H1 (cell line): ENCODE results near the gene SMC6. TPM values are rescaled to one million over a fixed set of nuclear protein-coding genes. Genes with fewer than 3 reads are reported as not detected.

Source experiments
- CTCF ChIA-PET: fragments of 300-600 bp; sonication (Branson Sonifier 250); formaldehyde crosslinking; loops from one replicate; lab custom pipeline; 2021; ENCODE audit not compliant: partially characterized antibody; lab: Charles Lee
- POLR2A ChIA-PET: fragments of 300-600 bp; sonication (Branson Sonifier 250); formaldehyde crosslinking; loops from one replicate; lab custom pipeline; 2021; ENCODE audit warnings: inconsistent platforms; ENCODE audit not compliant: partially characterized antibody; lab: Charles Lee
- DNase-seq, 2 experiments: peaks; one replicate each; pipeline versions ENCODE4 v3.0.0 to v3.0.0-alpha.2; 2010 to 2022; ENCODE audit warnings: low spot score in 2 of 2, low read depth in 1 of 2, mixed read lengths in 1 of 2
- FAIRE-seq: peaks from 2 replicates; lab custom pipeline; 2011; peaks lifted over from hg19 to GRCh38; lab: Jason Lieb, UNC
- H2AFZ ChIP-seq: 2 replicates; pipeline ENCODE4 v1.8.1; 2012; ENCODE audit warnings: low read length, inconsistent platforms
- H2AK5ac ChIP-seq: 2 replicates; pipeline ENCODE4 v1.6.1; 2013; ENCODE audit warnings: low read depth, low read length
- H2BK120ac ChIP-seq: replicated peaks from 2 replicates; pipeline ENCODE3; 2013; ENCODE audit warnings: low read depth, low read length, inconsistent platforms
- H2BK12ac ChIP-seq: 2 replicates; pipeline ENCODE4 v1.6.1; 2013; ENCODE audit warnings: low read depth, low read length
- H2BK15ac ChIP-seq: 2 replicates; pipeline ENCODE4 v1.6.1; 2013; ENCODE audit warnings: low read length
- H2BK20ac ChIP-seq: 2 replicates; pipeline ENCODE4 v1.6.1; 2013; ENCODE audit warnings: low read length
- H2BK5ac ChIP-seq: 2 replicates; pipeline ENCODE4 v1.6.1; 2013; ENCODE audit warnings: low read depth, low read length
- H3K14ac ChIP-seq: 2 replicates; pipeline ENCODE4 v1.6.1; 2013; ENCODE audit warnings: inconsistent platforms; ENCODE audit not compliant: insufficient read length
- H3K18ac ChIP-seq: 2 replicates; pipeline ENCODE4 v1.6.1; 2013; ENCODE audit warnings: low read length; ENCODE audit errors: extremely low read depth
- H3K23ac ChIP-seq: 2 replicates; pipeline ENCODE4 v1.6.1; 2013; ENCODE audit warnings: inconsistent platforms; ENCODE audit not compliant: insufficient read length
- H3K23me2 ChIP-seq: 2 replicates; pipeline ENCODE4 v1.6.1; 2013; ENCODE audit warnings: low read depth, low read length
- H3K27ac ChIP-seq: 2 replicates; pipeline ENCODE4 v1.6.1; 2011; ENCODE audit warnings: low read depth, low read length, inconsistent platforms
- H3K27me3 ChIP-seq, 4 experiments: replicated peaks in 1 of 4; 1 replicate in 1 of 4; 2 replicates in 3 of 4; pipeline versions ENCODE4 v1.6.1 to v1.8.1; 2011 to 2013; ENCODE audit warnings: low read length in 3 of 4, mild to moderate bottlenecking in 3 of 4, inconsistent platforms in 2 of 4, mixed read lengths in 2 of 4, moderate library complexity in 1 of 4; ENCODE audit not compliant: control insufficient read depth in 3 of 4, insufficient read depth in 3 of 4; ENCODE audit errors: extremely low read depth in 1 of 4
- H3K36me3 ChIP-seq, 4 experiments: 2 replicates each; pipeline versions ENCODE4 v1.6.1 to v1.8.1; 2011 to 2013; ENCODE audit warnings: mild to moderate bottlenecking in 4 of 4, low read length in 3 of 4, moderate library complexity in 2 of 4, control low read depth in 1 of 4, inconsistent platforms in 1 of 4; ENCODE audit not compliant: insufficient read depth in 4 of 4, control insufficient read depth in 2 of 4
- H3K4ac ChIP-seq: replicated peaks from 2 replicates; pipeline ENCODE3; 2013; ENCODE audit warnings: low read length, low read depth, mixed read lengths, inconsistent platforms; ENCODE audit not compliant: insufficient read length
- H3K4me1 ChIP-seq, 4 experiments: replicated peaks in 1 of 4; 1 replicate in 1 of 4; 2 replicates in 3 of 4; pipeline versions ENCODE4 v1.6.1 to v1.8.1; 2011 to 2013; ENCODE audit warnings: low read length in 3 of 4, inconsistent platforms in 2 of 4, mixed read lengths in 1 of 4; ENCODE audit not compliant: insufficient read depth in 4 of 4, control insufficient read depth in 3 of 4
- H3K4me2 ChIP-seq, 2 experiments: 2 replicates each; pipeline versions ENCODE4 v1.6.1 to v1.8.1; 2011 to 2013; ENCODE audit warnings: low read depth in 2 of 2, low read length in 2 of 2, control low read depth in 1 of 2, inconsistent platforms in 1 of 2, mild to moderate bottlenecking in 1 of 2; ENCODE audit not compliant: insufficient read depth in 1 of 2
- H3K4me3 ChIP-seq, 4 experiments: fragments of 200-600, 300-600 bp in 1 of 4; sonication (generic), shearing (Covaris generic), sonication (Bioruptor Twin) in 1 of 4; 2 replicates each; pipeline versions ENCODE4 v1.5.1 to v1.8.1; 2011 to 2016; ENCODE audit warnings: low read length in 4 of 4, low read depth in 3 of 4, control low read depth in 2 of 4, inconsistent platforms in 2 of 4, mild to moderate bottlenecking in 2 of 4, mixed read lengths in 1 of 4, moderate library complexity in 1 of 4; ENCODE audit not compliant: insufficient read depth in 2 of 4; ENCODE audit errors: extremely low read depth in 1 of 4
- H3K56ac ChIP-seq: replicated peaks from 2 replicates; pipeline ENCODE3; 2013; ENCODE audit warnings: low read depth, mild to moderate bottlenecking, mixed read lengths, low read length, inconsistent platforms; ENCODE audit not compliant: insufficient read length
- H3K79me1 ChIP-seq: 2 replicates; pipeline ENCODE4 v1.6.1; 2013; ENCODE audit warnings: low read depth, low read length, control low read depth
- H3K79me2 ChIP-seq, 2 experiments: 2 replicates each; pipeline versions ENCODE4 v1.6.1 to v1.8.1; 2012 to 2013; ENCODE audit warnings: low read length in 2 of 2, mild to moderate bottlenecking in 2 of 2, inconsistent platforms in 1 of 2; ENCODE audit not compliant: insufficient read depth in 2 of 2, control insufficient read depth in 1 of 2
- H3K9ac ChIP-seq, 4 experiments: replicated peaks in 1 of 4; 1 replicate in 1 of 4; 2 replicates in 3 of 4; pipeline versions ENCODE4 v1.6.1 to v1.8.1; 2011 to 2013; ENCODE audit warnings: low read depth in 3 of 4, low read length in 3 of 4, control low read depth in 2 of 4, mild to moderate bottlenecking in 2 of 4, moderate library complexity in 2 of 4, inconsistent platforms in 1 of 4; ENCODE audit errors: extremely low read depth in 1 of 4
- H3K9me3 ChIP-seq, 2 experiments: 2 replicates each; pipeline versions ENCODE4 v1.6.1 to v1.8.1; 2012 to 2013; ENCODE audit warnings: mild to moderate bottlenecking in 2 of 2, moderate library complexity in 2 of 2, control low read depth in 1 of 2, inconsistent platforms in 1 of 2, low read depth in 1 of 2, low read length in 1 of 2, mixed read lengths in 1 of 2; ENCODE audit not compliant: insufficient read depth in 2 of 2
- H4K20me1 ChIP-seq, 2 experiments: replicated peaks in 1 of 2; 2 replicates each; pipeline versions ENCODE3 to v1.8.1; 2011 to 2013; ENCODE audit warnings: inconsistent platforms in 2 of 2, low read length in 2 of 2, mild to moderate bottlenecking in 1 of 2; ENCODE audit not compliant: insufficient read depth in 2 of 2, control insufficient read depth in 1 of 2
- H4K5ac ChIP-seq: 2 replicates; pipeline ENCODE4 v1.6.1; 2013; ENCODE audit warnings: low read length, low read depth, mixed read lengths, inconsistent platforms; ENCODE audit not compliant: insufficient read length
- H4K8ac ChIP-seq: 2 replicates; pipeline ENCODE4 v1.8.0; 2013; ENCODE audit warnings: mild to moderate bottlenecking, moderate library complexity, low read length, inconsistent platforms; ENCODE audit not compliant: insufficient read depth; ENCODE audit errors: extremely low read depth
- H4K91ac ChIP-seq: replicated peaks from 2 replicates; pipeline ENCODE3; 2013; ENCODE audit warnings: low read length, mixed read lengths, inconsistent platforms; ENCODE audit not compliant: insufficient read length
- ATF3 ChIP-seq: IDR thresholded peaks from 2 replicates; pipeline ENCODE4 v1.6.1; 2011; ENCODE audit warnings: low read depth, mild to moderate bottlenecking, low read length; ENCODE audit not compliant: insufficient read depth
- FOSL1 ChIP-seq: IDR thresholded peaks from 2 replicates; pipeline ENCODE4 v1.6.1; 2011; ENCODE audit warnings: mild to moderate bottlenecking, low read depth, low read length, moderate library complexity; ENCODE audit not compliant: insufficient read depth
- HDAC6 ChIP-seq: IDR thresholded peaks from one replicate; pipeline ENCODE4 v1.7.1; 2012; ENCODE audit warnings: low read depth, mild to moderate bottlenecking, inconsistent platforms, low read length, moderate library complexity
- MAFK ChIP-seq: IDR thresholded peaks from 2 replicates; pipeline ENCODE4 v1.6.1; 2012; ENCODE audit warnings: low read depth, mild to moderate bottlenecking, improper control_type of control experiment, low read length
- POLR2AphosphoS5 ChIP-seq: IDR thresholded peaks from 2 replicates; pipeline ENCODE4 v1.6.1; 2011; ENCODE audit warnings: low read depth, low read length
- RNF2 ChIP-seq: fragments of 200-900, 300-1000 bp; sonication (generic); IDR thresholded peaks from 2 replicates; pipeline ENCODE4 v1.7.1; 2016; ENCODE audit warnings: borderline replicate concordance, low read depth, mild to moderate bottlenecking, antibody characterized with exemption, low read length; ENCODE audit not compliant: poor library complexity, severe bottlenecking; ENCODE audit errors: missing control alignments
- SIX5 ChIP-seq: IDR thresholded peaks from 2 replicates; pipeline ENCODE4 v1.6.1; 2011; ENCODE audit warnings: mild to moderate bottlenecking, low read depth, low read length
- SP4 ChIP-seq: IDR thresholded peaks from 2 replicates; pipeline ENCODE4 v1.6.1; 2012; ENCODE audit warnings: low read length, inconsistent platforms
- SRF ChIP-seq: IDR thresholded peaks from 2 replicates; pipeline ENCODE4 v1.6.1; 2011; ENCODE audit warnings: mild to moderate bottlenecking, low read depth, low read length, moderate library complexity
- SUZ12 ChIP-seq: fragments of 200-600 bp; sonication (generic); IDR thresholded peaks from 2 replicates; pipeline ENCODE4 v1.6.1; 2012; ENCODE audit warnings: mild to moderate bottlenecking, inconsistent platforms, low read length, moderate library complexity, mixed read lengths
- TCF12 ChIP-seq: IDR thresholded peaks from 2 replicates; pipeline ENCODE4 v1.6.1; 2011; ENCODE audit warnings: low read depth, mild to moderate bottlenecking, low read length
- WGBS, 2 experiments: shearing (Covaris generic) in 1 of 2; methylation state at CpG; one replicate each; pipeline versions ENCODE4 v1.1.6 to v1.1.7; 2013 to 2015; ENCODE audit warnings: low lambda C conversion rate in 2 of 2, mixed read lengths in 2 of 2, inconsistent platforms in 1 of 2, low coverage in 1 of 2, missing lambda C conversion rate in 1 of 2; ENCODE audit not compliant: insufficient replicate concordance in 2 of 2, insufficient coverage in 1 of 2, insufficient read length in 1 of 2; ENCODE audit errors: extremely low coverage in 1 of 2, missing lambda C conversion rate in 1 of 2; 5-methylcytosine and 5-hydroxymethylcytosine counted together
- polyA plus RNA-seq, 7 experiments: library from polyadenylated mRNA; depleted of rRNA in 3 of 7; stranded (reverse) in 5 of 7; unstranded in 2 of 7; fragments of >200 nt in 5 of 7; fragments of 200-250 nt in 2 of 7; gene quantifications; 1 replicate in 5 of 7; 2 replicates in 1 of 7; 4 replicates in 1 of 7; pipeline versions ENCODE4 v1.2.1 to v1.2.3, GENCODE V29; 2011 to 2013; ENCODE audit warnings: missing spikeins in 2 of 7, mixed read lengths in 2 of 7
- total RNA-seq: library from RNA; stranded (reverse); fragmentation: NEBNext Ultra II Directional; extraction: Animal tissue kit (Norgen Biotek cat#: 25700); gene quantifications from 2 replicates; pipeline ENCODE4 v1.2.1, GENCODE V29; 2021

The SMC6 gene
- total and polyA plus RNA-seq, 2 of the 8 experiments (the other 6 are each of a cell fraction or from before 2014, with no cell fraction given): 9.7 to 49.5 TPM

DNA sequence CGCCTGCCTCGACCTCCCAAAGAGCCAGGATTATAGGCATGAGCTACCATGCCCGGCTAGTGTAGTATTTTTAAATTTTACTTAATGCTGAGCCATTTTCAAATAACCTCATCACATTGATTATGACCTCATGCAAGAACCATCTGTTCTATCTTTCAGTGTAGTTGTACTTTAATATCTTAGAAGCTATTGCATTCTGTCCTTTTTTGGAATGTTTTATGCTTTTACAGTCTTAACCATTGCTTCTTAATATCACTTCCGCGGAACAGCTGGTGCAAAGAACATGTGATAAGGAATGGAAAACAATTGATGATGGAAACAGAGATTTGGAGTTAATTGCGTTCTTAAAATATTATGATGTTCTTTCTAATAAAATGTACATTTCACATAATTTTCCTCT is 3.1 kb upstream of the SMC6 start:
- Histone ChIP-seq H3K23ac (no peak overlapping the region), H3K79me2 (peaks cover 6 to 76% of the 10 kb centered on the region in 2 experiments; a peak in 3 of 4 replicates), H3K4ac (no peak overlapping the region), H3K27ac (no peak overlapping the region), H4K5ac (no peak overlapping the region), H2AK5ac (no peak overlapping the region), H3K23me2 (peaks cover 3% of the 10 kb centered on the region; the same call in 1 of the 2 replicates), H3K14ac (no peak overlapping the region), H4K91ac (no peak overlapping the region), H3K9ac (no peak overlapping the region), H4K8ac (no peak overlapping the region), H2BK15ac (no peak overlapping the region), H3K18ac (no peak overlapping the region), H2BK12ac (no peak overlapping the region), H2BK20ac (no peak overlapping the region), H3K56ac (no peak overlapping the region), H2BK120ac (no peak overlapping the region), H3K4me2 (no peak overlapping the region), H4K20me1 (peaks cover 0 to 2% of the 10 kb centered on the region in 2 experiments), H3K36me3 (peaks cover 0 to 7% (median 3%) of the 10 kb centered on the region in 4 experiments; a peak in 3 of 8 replicates), H3K9me3 (no peaks in the 10 kb centered on the region), H2AFZ (no peak overlapping the region), H3K4me3 (no peak overlapping the region), H3K27me3 (no peaks in the 10 kb centered on the region), H2BK5ac (no peak overlapping the region), H3K4me1 (peaks cover 0 to 3% (median 1%) of the 10 kb centered on the region in 4 experiments; a peak in 3 of 7 replicates), H3K79me1 (0 out of 2 replicates have a peak, but pooled peaks cover 2% of the 10 kb centered on the region)
- DNase-seq (no peak), FAIRE-seq (no peak)
- TF ChIP-seq SP4 (no peak), POLR2AphosphoS5 (no peak), MAFK (no peak), SIX5 (no peak), SRF (no peak), TCF12 (no peak), RNF2 (no peak), FOSL1 (no peak), SUZ12 (no peak), ATF3 (no peak), HDAC6 (no peak)
- WGBS, 2 experiments: 89% methylated on average over 6 of the region's 6 CpGs; no CpG with 5 or more reads in 1 of the 2 experiments
- CTCF ChIA-PET: interaction anchor here (1.7 kb wide), 1 partner anchor 37 kb away, joined by 5 read pairs; no protein-coding TSS in a partner anchor
- POLR2A ChIA-PET: no interaction called here
